Adrenal gland (tissue), 5 donors: ENCODE measurements around the gene FRY.

Experiments used
- CTCF ChIP-seq, 6 experiments: fragments of 450-650 bp in 4 of 6; fragments of 200-600 bp in 2 of 6; sonication (generic) in 1 of 6; IDR thresholded peaks; 1 replicate in 5 of 6; 2 replicates in 1 of 6; pipeline versions ENCODE4 v1.5.1 to v1.8.0; 2016 to 2021; ENCODE audit warnings: antibody characterized with exemption in 6 of 6, mild to moderate bottlenecking in 2 of 6, moderate library complexity in 1 of 6
- POLR2A ChIP-seq, 2 donors: fragments of 450-650 bp; IDR thresholded peaks; one replicate each; pipeline ENCODE4 v1.6.1; 2017; ENCODE audit warnings: antibody characterized with exemption in 2 of 2, mild to moderate bottlenecking in 2 of 2, moderate library complexity in 1 of 2
- donor health status: DM: no; HTN: no; CAD: no.

GRCh38 chr13:32036126-32036695, 4.6 kb downstream of the FRY start:
- TF ChIP-seq POLR2A (IDR thresholded peaks at IDR 0.05) (no peak), CTCF (IDR thresholded peaks at IDR 0.05) (no peak)
